Heart left ventricle (tissue), 13 donors: Measurements from ENCODE around the gene C19orf44.

Source experiments
- POLR2A ChIP-seq, 2 donors: fragments of 450-650 bp; IDR thresholded peaks; one replicate each; pipeline ENCODE4 v1.6.1; 2017; ENCODE audit warnings: antibody characterized with exemption in 2 of 2, mild to moderate bottlenecking in 2 of 2, moderate library complexity in 2 of 2
- TF ChIP-seq, protein P1 (sequence below), 12 donors: fragments of 200-600 bp; sonication (generic) in 4 of 12; IDR thresholded peaks; one replicate each; pipeline versions ENCODE4 v1.5.0 to v1.8.0; 2018 to 2022; ENCODE audit warnings: antibody characterized with exemption in 12 of 12, mild to moderate bottlenecking in 5 of 12
- donor health status: ischemic (EF 13 %, LVEDD 7.1; RV severe dilation, severe dysfunction).
- donor health status: DM: no; HTN: yes; CAD: no.
- donor health status: DM: no; HTN: no; CAD: no.
- donor health status: ischemic (EF 25% LVEDD 6.9; RV normal size, moderate dysfunction).
- donor health status: ischemic (EF 25% LVEDD 5.7; RV mildly dilated, moderate dysfunction).
- donor health status: ischemic (EF 35%, LVEDD 5.7; RV mildly dilated, moderate dysfunction).
- donor health status: nonischemic (EF 11% LVEDD 7.7; RV severe dilation, severe dysfunction).
- donor health status: DM: yes; HTN: yes; CAD: no.
- donor health status: PGD.
- donor health status: ischemic (EF 29% LVEDD 5.4; RV normal size, mild dysfunction).
- donor health status: nonischemic (EF 23%, LVEDD 6.1; RV moderate dilation, normal function).

GRCh38 chr19:16470911-16471811, 25.0 kb upstream of the C19orf44 start:
- TF ChIP-seq, protein P1, sequence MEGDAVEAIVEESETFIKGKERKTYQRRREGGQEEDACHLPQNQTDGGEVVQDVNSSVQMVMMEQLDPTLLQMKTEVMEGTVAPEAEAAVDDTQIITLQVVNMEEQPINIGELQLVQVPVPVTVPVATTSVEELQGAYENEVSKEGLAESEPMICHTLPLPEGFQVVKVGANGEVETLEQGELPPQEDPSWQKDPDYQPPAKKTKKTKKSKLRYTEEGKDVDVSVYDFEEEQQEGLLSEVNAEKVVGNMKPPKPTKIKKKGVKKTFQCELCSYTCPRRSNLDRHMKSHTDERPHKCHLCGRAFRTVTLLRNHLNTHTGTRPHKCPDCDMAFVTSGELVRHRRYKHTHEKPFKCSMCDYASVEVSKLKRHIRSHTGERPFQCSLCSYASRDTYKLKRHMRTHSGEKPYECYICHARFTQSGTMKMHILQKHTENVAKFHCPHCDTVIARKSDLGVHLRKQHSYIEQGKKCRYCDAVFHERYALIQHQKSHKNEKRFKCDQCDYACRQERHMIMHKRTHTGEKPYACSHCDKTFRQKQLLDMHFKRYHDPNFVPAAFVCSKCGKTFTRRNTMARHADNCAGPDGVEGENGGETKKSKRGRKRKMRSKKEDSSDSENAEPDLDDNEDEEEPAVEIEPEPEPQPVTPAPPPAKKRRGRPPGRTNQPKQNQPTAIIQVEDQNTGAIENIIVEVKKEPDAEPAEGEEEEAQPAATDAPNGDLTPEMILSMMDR (IDR thresholded peaks at IDR 0.05), result no peak
- TF ChIP-seq POLR2A (IDR thresholded peaks at IDR 0.05), result no peak
